GM21447 (cell line): ENCODE data around the gene MIPEP.

Experiments
- ATAC-seq: cut with Tn5 transposase; IDR thresholded peaks from one replicate; pipeline ENCODE4 v1.9.1; 2021; ENCODE audit not compliant: unreplicated experiment

The MIPEP gene

DNA sequence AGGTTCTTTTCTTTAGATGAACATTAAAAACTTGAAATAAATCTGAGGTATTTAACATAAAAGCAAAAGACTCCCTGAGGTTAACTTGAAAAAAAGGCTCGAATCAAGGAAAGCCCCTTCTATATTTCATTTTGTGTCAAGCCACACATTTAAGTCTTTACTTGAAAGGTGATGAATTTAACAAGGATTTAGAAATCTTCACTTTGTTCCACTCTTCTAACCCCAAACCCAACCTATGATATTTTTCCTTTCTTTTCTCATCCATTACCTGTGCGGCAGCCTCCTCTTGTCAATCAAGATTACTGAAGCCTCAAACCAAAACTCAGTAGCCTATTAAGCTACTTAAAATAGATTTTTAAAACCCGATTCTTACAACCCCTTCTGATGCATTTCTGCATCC, 33.8 kb downstream of the MIPEP start:
- ATAC-seq, result no peak

DNA sequence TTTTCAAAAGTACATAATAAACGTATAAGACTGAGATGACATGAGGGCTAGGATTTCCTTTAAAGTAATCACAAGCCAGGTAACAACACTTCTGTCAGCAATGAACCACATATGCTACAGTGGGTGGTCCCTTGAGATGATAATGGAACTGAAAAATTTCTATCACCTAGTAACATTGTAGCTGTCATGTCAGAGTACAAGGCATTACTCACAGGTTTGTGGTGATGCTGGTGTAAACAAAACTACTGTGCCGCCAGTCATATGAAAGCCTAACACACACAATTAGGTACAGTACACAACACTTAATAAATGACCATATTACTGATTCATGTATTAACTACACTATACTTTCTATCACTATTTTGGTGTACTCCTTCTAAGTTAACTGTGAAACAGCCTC, 36.8 kb downstream of the MIPEP start:
- no peak for ATAC-seq

DNA sequence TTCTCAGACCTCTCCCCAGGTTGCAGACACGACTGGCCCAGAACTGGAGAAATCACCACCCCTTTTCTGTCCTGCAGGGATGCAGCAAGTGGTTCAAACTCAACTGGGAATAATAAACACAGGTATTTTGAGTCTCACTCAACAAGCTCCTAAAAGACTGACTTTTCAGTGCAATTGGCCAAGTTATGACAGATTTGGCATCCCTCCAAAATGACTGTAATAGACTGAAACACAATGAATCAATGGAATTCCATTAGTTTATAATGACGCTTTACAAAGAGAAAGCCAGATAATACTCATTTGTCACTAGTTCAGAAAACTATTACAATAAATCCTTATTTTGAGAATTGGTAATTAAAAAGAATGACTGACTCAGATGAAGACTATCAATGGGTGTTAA, 38.1 kb downstream of the MIPEP start:
- ATAC-seq, result no peak

DNA sequence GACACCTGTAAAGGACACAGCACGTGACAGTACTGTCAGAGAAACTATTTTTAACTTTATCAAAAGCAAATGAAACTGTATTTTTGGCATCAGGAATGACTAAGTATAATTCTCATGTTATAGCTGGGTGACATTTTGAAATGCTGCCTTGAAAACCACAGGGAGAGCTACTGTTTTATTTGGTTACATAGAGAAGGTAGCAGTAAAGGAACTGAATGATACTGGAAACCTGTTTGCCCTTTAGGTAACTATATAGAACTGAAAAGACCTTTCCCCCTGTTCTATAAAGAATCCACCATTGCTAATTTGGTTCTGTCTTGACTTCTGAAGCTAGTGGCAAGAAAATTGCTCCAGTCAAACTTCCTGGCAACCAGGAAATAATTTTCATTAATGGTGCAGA, 39.1 kb downstream of the MIPEP start:
- no peak for ATAC-seq

DNA sequence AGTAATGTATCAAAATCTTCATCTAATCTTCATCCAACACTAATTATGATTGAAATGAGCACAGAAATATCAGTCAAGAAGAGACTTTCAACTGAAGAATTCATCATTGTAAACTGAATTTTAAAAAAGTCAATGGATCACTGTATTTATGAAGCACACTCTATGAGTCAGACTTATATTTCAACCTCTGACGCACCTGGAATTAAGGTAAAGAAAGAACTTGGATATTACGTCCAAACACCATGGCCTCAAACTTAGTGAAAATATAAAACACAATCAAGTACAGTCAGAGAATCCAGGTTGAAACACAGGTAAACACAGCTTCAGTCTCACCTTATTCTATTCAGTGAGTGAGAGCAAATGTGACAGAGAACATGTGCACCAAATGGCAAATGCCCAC, 39.5 kb downstream of the MIPEP start:
- no peak for ATAC-seq

DNA sequence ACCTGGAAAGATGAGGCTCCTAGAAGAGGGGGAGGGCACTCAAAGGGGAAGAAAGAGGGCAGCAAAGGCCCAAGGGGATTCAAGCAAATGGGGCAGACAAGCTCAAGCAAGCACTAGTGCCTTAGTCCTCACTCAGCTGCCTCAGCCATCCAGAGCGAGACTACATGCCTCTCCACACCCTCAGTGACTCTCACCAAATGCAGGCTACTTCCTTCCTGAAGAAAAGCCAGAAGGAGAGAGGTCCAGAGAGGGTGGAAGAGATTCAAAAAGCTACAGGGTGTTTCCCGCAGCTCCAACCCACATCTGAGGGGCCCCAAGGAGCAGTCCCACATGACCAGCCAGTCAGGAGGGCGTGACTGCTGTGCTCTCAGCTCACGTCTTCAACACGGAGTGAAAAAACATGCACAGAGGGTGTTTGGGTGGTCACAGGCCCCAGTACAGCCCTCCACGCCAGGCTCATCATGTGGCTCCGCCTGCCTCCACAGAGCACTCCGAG, 40.5 kb downstream of the MIPEP start:
- no peak for ATAC-seq

DNA sequence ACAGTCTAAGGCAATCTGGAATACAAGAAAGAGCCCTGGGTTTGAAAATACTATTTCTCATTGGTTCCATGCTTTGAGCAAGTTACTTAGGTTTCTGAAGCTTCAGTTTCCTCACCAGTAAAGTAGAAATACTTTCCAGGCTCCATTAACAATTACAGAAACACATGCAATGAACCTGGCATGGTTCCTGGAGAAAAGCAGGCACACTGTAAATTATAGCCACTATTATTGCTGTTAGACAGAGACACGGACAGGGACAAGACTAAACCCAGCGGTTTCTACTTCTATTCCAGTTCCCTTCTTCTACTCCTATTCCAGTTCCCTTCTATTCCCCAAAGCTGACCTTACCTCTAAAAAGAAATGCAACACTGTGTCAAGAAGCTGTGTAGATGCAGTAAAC, 41.2 kb downstream of the MIPEP start:
- no peak for ATAC-seq

DNA sequence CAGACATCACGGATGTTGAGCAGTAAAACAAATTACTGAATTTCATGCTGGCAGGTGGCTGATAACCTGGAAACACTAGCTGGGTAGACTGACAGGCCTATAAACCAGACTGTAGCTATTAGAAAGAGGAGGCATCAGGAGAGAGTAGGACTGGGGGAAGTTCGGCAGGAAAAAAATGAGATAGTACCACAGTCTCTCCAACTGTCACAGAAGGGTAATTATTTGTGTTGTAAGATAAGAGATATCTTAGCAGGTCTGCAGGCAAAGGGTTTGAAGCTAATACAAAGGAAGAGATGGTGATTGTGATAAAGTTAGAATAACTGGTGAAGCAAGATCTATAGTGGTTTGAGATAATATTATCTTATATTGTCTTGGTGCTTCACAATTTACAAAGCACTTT, 41.7 kb downstream of the MIPEP start:
- no peak for ATAC-seq

DNA sequence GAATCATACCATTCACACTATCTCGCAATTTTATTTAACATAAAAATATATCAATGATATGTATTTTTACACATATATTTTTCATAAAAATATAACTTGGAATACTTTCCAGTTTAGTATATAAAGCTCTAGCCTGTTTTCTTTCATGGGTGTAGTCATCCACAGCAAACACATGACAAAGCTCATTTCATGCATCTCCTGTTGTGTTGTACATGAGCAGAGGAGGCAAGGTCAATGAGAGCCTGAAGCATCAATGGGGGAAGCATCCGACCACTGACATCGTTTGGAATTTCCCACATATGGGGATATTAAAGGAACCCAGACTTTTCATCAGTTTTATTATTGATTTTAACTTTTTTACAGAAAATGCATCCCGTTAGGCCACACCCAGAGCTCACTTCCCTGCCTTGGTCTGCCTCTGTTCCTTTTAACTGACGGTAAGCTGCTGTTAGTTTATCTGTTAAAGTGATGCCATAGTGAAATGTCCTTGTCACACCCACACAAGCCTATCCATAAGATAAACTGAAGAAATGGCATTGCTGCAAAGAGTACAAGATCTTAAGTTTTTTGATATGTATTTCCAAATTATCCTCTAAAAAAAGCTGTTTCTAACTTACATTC, 44.0 kb downstream of the MIPEP start:
- ATAC-seq, result peak; percentile 30

DNA sequence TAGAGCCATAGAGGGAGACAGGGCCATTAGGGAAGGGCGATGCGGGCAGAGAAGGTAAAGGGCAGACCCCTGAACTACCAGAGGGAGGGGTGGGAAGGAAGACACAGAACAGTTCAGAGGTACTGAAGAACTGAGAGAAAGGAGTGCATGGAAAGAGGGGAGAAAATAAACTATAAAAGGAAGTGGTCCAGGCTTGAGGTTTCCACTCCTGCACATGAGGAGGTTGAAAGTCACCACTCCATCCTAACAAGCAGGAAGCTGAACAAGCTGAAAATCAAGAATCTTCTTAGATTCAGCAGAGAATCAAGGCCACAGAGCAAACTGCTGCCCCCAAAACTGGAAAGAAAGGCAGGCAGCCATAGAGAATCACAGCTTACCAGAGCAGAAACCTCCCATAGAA, 45.1 kb downstream of the MIPEP start:
- ATAC-seq, result no peak

DNA sequence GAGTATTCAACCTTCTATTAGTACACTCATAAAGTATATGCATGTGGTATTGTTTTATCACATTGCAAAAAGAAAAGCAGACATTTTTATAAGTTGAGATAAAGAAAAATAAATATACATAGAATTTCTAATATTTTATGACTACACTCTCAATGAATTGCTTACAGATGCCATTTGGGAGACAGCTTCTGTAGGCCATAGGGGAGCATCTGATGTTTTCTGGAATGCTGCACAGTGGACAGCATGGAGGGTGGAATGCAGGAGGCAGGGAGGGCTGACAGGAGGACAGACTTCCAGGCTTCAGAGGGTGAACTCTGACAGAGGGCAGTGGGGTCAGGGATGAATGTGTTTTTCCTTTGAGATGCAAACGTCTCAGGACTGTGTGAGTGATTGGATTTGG, 45.8 kb downstream of the MIPEP start:
- ATAC-seq, result no peak

DNA sequence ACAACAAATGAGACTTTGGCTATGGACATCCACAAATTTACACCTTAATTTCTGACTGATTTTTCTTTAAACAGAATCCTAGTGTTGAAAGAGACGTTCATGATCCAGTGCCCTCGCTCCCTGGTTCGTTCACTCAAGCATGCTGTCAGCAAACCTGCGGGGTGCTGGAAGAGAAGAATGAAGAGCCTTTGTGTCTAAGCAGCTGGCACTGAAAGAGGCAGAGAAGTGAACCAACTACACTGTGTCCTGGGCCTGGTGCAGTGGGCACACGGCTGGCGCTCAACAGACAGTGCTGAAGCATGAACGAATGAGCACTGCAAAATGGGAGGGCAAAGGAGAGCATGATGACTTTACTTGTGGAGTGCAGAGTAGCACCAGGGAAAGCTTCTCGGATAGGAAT, 46.8 kb downstream of the MIPEP start:
- no peak for ATAC-seq

DNA sequence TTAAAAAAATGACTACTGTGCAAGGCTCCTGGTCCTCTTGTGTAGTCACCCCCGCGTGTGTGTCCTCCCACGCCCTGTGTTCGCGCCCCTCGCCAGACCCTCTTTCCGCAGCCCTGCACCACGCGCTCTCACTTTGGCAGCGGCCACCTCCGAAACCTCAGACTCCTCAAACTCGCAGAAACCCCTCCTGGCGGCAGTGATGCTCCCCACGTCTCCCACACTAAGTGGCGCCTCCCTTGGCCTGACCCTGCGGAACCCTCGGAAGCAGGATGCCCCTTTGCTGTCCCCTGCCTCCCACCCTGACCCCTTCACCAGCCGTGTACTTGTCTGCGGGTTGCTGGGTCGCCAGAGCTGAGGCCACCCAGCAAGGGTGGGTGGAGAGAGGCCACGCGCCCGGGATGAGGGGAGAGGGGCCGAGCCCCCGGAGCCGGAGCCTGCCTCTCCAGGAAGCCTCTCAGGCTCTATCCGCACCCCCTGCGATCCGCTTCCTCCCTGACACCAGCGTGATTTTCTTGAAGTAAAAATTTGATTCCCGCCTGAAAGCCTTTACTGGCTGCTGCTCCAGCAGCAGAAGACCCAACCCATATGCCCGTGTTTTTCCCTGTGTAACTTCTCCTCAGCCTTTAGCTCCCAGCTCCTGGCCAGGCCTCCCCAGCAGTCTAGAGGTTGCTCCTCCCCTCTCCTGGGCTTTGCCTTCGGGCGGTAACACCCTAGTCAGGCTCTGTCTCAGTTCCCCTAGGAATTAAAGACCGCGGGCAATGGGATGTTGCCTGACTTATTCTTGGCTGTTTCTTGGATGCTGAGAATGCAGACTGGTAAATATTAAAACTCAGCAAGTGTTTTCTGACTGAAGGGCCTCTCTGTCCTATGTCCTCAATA, 55.2 kb downstream of the MIPEP start:
- no peak for ATAC-seq

DNA sequence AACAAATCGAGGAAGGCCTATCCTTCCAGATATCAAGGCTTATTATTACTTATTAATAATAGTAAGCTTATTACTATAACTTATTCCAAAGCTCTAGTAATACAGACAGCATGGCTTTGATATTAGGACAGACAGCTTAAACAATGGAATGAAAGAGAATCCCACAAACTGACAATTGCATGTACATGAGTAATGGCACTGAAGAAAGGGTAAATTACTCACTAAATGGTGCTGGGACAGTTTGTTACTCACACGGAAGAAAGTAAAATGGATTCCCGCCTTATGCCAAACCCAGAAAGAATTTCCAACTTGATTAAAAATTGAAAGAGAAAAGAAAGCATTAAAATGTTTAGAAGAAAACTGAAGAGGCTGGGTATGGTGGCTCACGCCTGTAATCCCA, 60.3 kb downstream of the MIPEP start:
- ATAC-seq, result no peak

DNA sequence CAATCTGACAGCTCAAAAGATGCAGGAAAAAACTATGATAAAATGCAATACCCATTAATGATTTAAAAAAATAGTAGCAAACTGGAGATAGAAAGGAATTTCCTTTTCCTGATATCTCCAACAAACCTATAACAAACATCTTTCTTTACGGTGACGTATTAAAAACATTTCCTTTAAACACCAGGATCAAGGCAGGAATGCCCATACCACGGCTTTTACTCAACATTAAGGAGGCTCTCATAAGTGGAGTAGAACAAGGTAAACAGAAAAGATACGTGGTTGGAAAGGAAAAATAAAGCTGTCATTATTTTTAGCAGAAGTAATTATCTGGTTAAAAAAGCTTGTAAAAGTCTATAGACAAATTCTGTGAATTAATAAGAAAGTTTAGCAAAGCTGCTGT, 61.1 kb downstream of the MIPEP start:
- ATAC-seq, result no peak

DNA sequence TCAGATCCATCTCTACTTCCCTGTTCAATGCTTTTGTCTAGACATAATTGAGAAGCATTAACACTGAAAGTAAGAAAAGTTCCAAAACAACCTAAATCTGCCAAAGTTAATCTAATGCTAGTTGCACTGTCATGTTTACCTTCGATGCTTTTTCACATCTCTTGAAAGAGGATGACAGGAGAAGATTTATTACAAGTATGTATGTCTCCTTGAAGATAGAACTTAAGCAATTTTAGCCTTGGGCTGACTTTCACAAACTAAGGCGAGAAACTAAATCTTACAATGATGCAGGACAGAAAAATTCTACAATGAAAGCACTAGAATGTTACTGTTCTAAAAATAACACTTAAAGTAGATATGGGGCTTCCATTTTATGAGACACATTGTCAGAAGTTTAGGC, 64.0 kb downstream of the MIPEP start:
- ATAC-seq, result no peak

DNA sequence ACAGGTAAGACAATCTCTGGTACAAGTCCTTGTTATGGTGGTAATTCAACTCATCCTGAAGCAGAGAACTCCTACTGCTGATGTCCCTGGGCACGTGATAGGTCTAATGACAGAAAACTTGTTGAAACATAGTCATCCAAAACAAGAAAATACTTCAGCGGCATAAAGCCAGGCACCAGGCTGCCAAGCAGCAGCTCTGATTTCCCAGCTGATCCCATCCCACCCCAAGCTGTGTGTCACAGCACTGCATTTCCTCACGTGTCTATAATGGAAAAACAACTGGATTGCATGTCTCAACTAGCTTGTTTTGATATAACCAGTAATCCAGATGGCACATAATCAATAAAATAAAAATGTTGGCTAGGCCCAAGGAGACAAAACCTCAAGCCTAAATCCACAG, 64.8 kb downstream of the MIPEP start:
- ATAC-seq, result no peak

DNA sequence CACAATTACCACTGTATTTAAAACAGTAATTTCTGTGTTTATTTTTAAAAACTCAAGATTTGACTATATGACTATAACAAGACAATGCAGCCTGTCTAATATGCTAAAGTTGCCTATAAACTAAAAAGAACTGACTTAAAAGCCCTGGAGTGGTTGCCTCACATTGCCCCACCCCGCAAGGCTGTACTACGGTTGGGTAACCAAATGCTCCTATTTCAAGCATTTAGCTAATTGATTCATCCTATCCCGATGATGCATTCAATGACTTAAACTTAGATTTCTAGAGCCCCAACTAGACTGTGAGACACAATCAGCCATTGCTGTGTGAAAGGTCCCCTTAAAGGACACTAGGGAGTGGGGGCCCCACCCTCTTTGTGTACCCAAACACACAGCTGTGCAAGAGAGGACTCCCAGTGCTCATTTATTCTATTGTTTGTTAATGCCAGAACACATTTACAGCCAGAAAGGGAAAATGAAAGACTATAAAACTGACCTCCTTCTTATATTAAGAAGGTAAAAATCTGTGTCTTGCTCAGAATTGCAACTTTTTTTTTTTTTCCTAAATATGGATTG, 66.9 kb downstream of the MIPEP start:
- ATAC-seq, result no peak

DNA sequence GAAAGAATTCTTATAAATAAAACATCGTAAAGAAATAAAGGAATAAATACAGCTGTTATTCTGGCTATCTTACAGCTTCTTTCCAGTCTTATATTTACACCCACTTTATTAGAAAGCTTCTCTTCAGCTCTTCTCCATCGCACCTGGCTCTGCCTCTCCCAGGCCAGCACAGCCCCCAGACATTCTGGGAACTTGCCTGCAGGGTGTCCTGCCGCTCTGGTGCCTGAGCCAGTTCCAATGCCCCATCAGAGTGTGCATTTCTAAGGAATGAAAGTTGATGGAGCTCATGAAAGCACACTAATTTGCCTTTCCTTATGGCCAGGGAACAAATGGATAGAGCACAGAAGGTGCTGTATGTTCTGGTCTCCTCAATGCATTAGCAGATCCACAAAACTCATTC, 68.7 kb downstream of the MIPEP start:
- no peak for ATAC-seq

DNA sequence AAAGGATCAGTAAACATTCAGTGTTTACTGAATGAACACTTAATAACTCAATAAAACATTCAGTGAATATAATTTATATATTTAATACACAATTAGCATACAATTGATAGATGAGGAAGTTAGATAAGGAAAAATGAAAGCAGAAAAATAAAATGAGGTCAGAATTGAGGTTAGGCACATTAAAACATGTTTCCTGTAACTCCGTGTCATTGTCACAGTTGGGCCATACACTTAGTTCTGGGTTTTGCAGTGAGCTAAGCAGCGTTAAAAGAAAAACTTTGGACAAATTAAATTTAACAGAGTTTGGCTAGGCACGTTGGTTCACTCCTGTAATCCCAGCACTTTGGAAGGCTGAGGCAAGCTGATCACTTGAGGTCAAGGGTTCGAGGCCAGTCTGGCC, 71.4 kb downstream of the MIPEP start:
- ATAC-seq, result no peak

DNA sequence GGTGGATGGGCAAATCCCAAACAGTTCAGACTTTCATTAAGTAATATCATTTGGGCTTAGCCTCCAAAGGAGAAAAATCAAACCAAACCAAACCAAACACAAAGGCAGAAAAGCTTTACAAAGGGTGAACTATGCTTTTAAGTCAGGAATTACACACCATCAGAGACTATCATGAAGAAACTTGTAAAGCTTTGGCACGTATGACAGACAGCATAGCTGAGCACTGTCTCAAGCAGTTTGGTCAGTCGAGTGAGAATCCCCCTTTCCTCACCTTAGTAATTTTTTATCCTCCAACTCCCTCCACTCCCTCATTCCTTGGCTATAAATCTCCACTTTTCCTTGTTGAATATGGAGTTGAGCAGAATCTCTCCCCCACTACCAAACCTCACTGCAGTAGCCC, 72.1 kb downstream of the MIPEP start:
- no peak for ATAC-seq

DNA sequence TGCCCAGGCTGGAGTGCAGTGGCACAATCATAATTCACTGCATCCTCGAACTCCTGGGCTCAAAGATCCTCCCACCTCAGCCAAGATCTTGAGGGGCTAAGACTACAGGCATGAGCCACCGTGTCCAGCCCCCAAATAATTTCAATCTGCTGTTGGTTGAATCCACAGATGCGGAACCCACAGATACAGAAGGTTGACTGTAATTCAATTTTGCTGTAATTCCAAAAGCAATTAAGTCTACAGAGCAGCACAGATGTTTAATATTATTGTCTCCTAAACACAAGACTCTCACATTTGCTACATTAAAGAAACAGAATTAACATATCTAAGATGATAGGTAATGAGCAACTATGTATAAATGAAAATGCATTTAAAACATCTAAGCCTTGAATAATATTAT, 75.6 kb downstream of the MIPEP start:
- no peak for ATAC-seq
